Keratinocyte (primary cell): ENCODE measurements around the gene MID1.

Experiments
- EZH2 ChIP-seq: IDR thresholded peaks from one replicate; pipeline ENCODE4 v1.6.1; 2012; ENCODE audit warnings: inconsistent platforms, mild to moderate bottlenecking, low read length, moderate library complexity
- TF ChIP-seq, protein P1 (sequence below), 3 experiments: IDR thresholded peaks in 1 of 3; conservative IDR thresholded peaks in 1 of 3; optimal IDR thresholded peaks in 1 of 3; 2 replicates in 2 of 3; 3 replicates in 1 of 3; pipeline versions ENCODE3 to v1.5.1; 2011; ENCODE audit warnings: low read length in 3 of 3, mild to moderate bottlenecking in 3 of 3, moderate library complexity in 2 of 3, control low read depth in 1 of 3, inconsistent platforms in 1 of 3; ENCODE audit not compliant: insufficient read depth in 2 of 3; ENCODE audit errors: extremely low read depth in 1 of 3

DNA sequence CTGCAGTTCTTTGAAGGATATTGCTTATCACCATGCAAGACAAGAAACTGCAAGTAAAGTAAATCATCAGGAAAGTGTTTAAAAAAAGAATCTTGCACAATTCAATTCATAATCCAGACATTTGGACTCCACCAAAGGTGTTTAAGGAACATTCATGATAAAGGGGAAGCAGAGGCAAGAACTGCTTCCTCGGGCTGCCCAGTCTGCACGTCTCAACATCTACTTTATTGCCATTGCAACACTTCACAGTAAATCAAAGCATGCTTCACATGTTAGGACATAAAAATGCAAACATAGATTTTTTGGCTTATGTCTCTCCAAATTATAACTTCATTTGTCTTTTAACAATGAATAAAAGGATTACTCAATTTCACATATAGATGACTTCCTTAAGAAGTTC is 42.5 kb downstream of the MID1 start:
- TF ChIP-seq, protein P1, sequence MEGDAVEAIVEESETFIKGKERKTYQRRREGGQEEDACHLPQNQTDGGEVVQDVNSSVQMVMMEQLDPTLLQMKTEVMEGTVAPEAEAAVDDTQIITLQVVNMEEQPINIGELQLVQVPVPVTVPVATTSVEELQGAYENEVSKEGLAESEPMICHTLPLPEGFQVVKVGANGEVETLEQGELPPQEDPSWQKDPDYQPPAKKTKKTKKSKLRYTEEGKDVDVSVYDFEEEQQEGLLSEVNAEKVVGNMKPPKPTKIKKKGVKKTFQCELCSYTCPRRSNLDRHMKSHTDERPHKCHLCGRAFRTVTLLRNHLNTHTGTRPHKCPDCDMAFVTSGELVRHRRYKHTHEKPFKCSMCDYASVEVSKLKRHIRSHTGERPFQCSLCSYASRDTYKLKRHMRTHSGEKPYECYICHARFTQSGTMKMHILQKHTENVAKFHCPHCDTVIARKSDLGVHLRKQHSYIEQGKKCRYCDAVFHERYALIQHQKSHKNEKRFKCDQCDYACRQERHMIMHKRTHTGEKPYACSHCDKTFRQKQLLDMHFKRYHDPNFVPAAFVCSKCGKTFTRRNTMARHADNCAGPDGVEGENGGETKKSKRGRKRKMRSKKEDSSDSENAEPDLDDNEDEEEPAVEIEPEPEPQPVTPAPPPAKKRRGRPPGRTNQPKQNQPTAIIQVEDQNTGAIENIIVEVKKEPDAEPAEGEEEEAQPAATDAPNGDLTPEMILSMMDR (optimal IDR thresholded peaks at IDR 0.05 in 1 of 3, IDR thresholded peaks at IDR 0.05 in 1 of 3, conservative IDR thresholded peaks at IDR 0.05 in 1 of 3; ENCODE audit: extremely low read depth in 1 of 3, insufficient read depth in 2 of 3, low read length in 3 of 3), result no peak
- TF ChIP-seq EZH2, result no peak
